Spleen (tissue), 11 donors: ENCODE data around the gene LYSMD3. TPM values are rescaled to one million over a fixed set of nuclear protein-coding genes. Genes with fewer than 3 reads are reported as not detected.

Experiments used
- DNase-seq: peaks from one replicate; pipeline ENCODE4 v3.0.0-alpha.2; 2020
- H3K27ac ChIP-seq, 8 donors: fragments of 200-600 bp; sonication (generic) in 7 of 8; 1 replicate in 4 of 8; 2 replicates in 4 of 8; pipeline versions ENCODE4 v1.5.0 to v1.8.0; 2016 to 2021; ENCODE audit warnings: inconsistent platforms in 4 of 8, mild to moderate bottlenecking in 4 of 8, moderate library complexity in 1 of 8
- H3K27me3 ChIP-seq, 7 donors: fragments of 200-600 bp; sonication (generic) in 6 of 7; replicated peaks in 1 of 7; 1 replicate in 4 of 7; 2 replicates in 3 of 7; pipeline versions ENCODE4 v1.5.0 to v1.8.0; 2016 to 2021; ENCODE audit warnings: inconsistent platforms in 3 of 7, mild to moderate bottlenecking in 1 of 7
- H3K36me3 ChIP-seq, 6 donors: fragments of 200-600 bp; sonication (generic) in 5 of 6; 1 replicate in 4 of 6; 2 replicates in 2 of 6; pipeline versions ENCODE4 v1.5.0 to v1.8.0; 2016 to 2021; ENCODE audit warnings: inconsistent platforms in 2 of 6
- H3K4me1 ChIP-seq, 6 donors: fragments of 200-600 bp; sonication (generic) in 5 of 6; 1 replicate in 3 of 6; 2 replicates in 3 of 6; pipeline versions ENCODE4 v1.5.0 to v1.8.0; 2016 to 2021; ENCODE audit warnings: inconsistent platforms in 3 of 6
- H3K4me3 ChIP-seq, 8 donors: fragments of 200-600 bp; sonication (generic) in 7 of 8; 1 replicate in 4 of 8; 2 replicates in 4 of 8; pipeline versions ENCODE4 v1.5.0 to v1.8.0; 2016 to 2021; ENCODE audit warnings: inconsistent platforms in 4 of 8, mild to moderate bottlenecking in 4 of 8, moderate library complexity in 2 of 8
- H3K9me3 ChIP-seq, 8 donors: fragments of 200-600 bp; sonication (generic) in 7 of 8; 1 replicate in 4 of 8; 2 replicates in 4 of 8; pipeline versions ENCODE4 v1.5.0 to v1.8.0; 2016 to 2021; ENCODE audit warnings: inconsistent platforms in 4 of 8
- POLR2A ChIP-seq, 3 donors: fragments of 450-650 bp; IDR thresholded peaks; one replicate each; pipeline ENCODE4 v1.5.1; 2017; ENCODE audit warnings: antibody characterized with exemption in 3 of 3, mild to moderate bottlenecking in 1 of 3
- POLR2AphosphoS5 ChIP-seq, 3 donors: sonication (generic); formaldehyde crosslinking; IDR thresholded peaks; one replicate each; pipeline ENCODE4 v1.5.1; 2017; ENCODE audit warnings: antibody characterized with exemption in 3 of 3
- WGBS, 5 donors: extraction: QIAGEN DNeasy Blood & Tissue Kit in 3 of 5; methylation state at CpG; one replicate each; pipeline versions ENCODE4 v1.1.5 to v1.1.7; 2013 to 2018; 5-methylcytosine and 5-hydroxymethylcytosine counted together
- intact Hi-C: fragments of 100-400 bp; cut with DNase I; formaldehyde crosslinking; loops from one replicate; pipeline ENCODE4 v1.15.0; 2023; ENCODE audit warnings: low total_unique reads
- polyA plus RNA-seq, 3 donors: library from polyadenylated mRNA; stranded (reverse); fragments of 200-250 nt; gene quantifications; one replicate each; pipeline ENCODE4 v1.2.1, GENCODE V29; 2013
- total RNA-seq, 7 donors: library from RNA; depleted of rRNA in 3 of 7; stranded (reverse); fragments of >200 nt in 3 of 7; fragmentation: NEBNext Ultra II Directional in 4 of 7; extraction: Animal tissue kit (Norgen Biotek cat#: 25700) in 4 of 7; gene quantifications; one replicate each; pipeline versions ENCODE4 v1.1.0 to v1.2.1, GENCODE V29; 2016 to 2021
- TF ChIP-seq, protein P1 (sequence below), 11 experiments: fragments of 200-600 bp in 7 of 11; fragments of 450-650 bp in 4 of 11; sonication (generic) in 4 of 11; IDR thresholded peaks in 8 of 11; conservative IDR thresholded peaks in 3 of 11; 1 replicate in 7 of 11; 2 replicates in 4 of 11; pipeline versions ENCODE4 v1.4.0 to v1.8.0; 2016 to 2021; ENCODE audit warnings: antibody characterized with exemption in 11 of 11, inconsistent platforms in 4 of 11, mild to moderate bottlenecking in 1 of 11
- donor health status: healthy with polysubstance abuse.
- donor health status: DM: no; HTN: no; CAD: no; lungs with moderate emphysema.
- donor health status: DM: no; HTN: no; CAD: no.
- donor health status: Bipolar disorder and iron deficiency.
- donor health status: healthy.
- donor health status: DM: no; HTN: no; CAD: no.
- donor health status: DM: yes; HTN: yes; CAD: no.

The LYSMD3 gene
- total and polyA plus RNA-seq, 10 donors: 5.1 to 27.4 (median 19.5) TPM

DNA sequence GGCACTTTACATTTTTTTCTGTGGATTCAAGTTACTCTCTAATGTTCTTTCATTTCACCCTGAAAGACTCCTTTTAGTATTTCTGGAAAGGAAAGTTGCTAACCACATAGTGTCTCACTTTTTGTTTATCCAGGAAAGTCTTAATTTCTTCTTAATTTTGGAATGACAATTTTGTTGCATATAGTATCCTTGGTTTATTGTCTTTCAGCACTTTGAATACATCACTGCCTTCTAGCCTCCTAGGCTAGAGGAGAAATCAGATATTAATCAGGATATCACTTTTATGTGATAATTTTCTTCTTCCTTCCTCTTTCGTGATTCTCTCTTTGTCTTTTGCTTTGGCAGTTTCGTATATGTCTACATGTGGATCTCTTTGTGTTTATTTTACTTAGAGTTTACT, 40.6 kb upstream of the LYSMD3 start:
- peaks cover 0 to 21% (median 2%) of the 10 kb centered on the region in 8 donors for H3K9me3 ChIP-seq
- H3K4me1 ChIP-seq: no peaks in the 10 kb centered on the region
- TF ChIP-seq, protein P1, sequence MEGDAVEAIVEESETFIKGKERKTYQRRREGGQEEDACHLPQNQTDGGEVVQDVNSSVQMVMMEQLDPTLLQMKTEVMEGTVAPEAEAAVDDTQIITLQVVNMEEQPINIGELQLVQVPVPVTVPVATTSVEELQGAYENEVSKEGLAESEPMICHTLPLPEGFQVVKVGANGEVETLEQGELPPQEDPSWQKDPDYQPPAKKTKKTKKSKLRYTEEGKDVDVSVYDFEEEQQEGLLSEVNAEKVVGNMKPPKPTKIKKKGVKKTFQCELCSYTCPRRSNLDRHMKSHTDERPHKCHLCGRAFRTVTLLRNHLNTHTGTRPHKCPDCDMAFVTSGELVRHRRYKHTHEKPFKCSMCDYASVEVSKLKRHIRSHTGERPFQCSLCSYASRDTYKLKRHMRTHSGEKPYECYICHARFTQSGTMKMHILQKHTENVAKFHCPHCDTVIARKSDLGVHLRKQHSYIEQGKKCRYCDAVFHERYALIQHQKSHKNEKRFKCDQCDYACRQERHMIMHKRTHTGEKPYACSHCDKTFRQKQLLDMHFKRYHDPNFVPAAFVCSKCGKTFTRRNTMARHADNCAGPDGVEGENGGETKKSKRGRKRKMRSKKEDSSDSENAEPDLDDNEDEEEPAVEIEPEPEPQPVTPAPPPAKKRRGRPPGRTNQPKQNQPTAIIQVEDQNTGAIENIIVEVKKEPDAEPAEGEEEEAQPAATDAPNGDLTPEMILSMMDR (IDR thresholded peaks at IDR 0.05 in 8 of 11, conservative IDR thresholded peaks at IDR 0.05 in 3 of 11): no peak
- no peak for TF ChIP-seq POLR2AphosphoS5 (IDR thresholded peaks at IDR 0.05)
- TF ChIP-seq POLR2A (IDR thresholded peaks at IDR 0.05): no peak
- WGBS, 5 donors: 58 to 81% (median 69%) methylated on average over 2 of the region's 2 CpGs
- no peak for DNase-seq
- H3K27ac ChIP-seq: no peak overlapping the region
- H3K4me3 ChIP-seq: no peak overlapping the region
- no peaks in the 10 kb centered on the region for H3K36me3 ChIP-seq
- intact Hi-C loops: no loop called here
- peaks cover 0 to 31% (median 0%) of the 10 kb centered on the region in 7 donors for H3K27me3 ChIP-seq

DNA sequence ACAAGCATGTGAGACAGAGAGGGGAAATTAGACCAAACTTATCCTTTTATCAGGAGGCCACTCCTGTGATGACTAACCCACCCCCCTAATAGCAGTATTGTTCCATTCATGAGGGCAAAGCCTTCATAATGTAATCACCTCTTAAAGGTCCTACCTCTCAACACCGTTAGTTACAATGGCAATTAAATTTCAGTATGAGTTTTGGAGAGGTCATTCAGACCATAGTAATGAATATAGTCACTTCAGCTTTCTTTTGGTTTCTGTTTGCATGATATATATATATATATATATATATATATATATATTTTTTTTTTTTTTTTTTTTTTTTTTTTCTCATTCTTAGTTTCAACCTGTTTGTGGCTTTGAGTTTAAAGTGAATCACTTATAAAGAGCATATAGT, 39.7 kb upstream of the LYSMD3 start:
- DNase-seq: no peak
- Histone ChIP-seq H3K36me3 (no peaks in the 10 kb centered on the region), H3K4me1 (no peaks in the 10 kb centered on the region), H3K9me3 (peaks cover 0 to 21% (median 2%) of the 10 kb centered on the region in 8 donors), H3K27me3 (peaks cover 0 to 31% (median 0%) of the 10 kb centered on the region in 7 donors), H3K27ac (no peak overlapping the region), H3K4me3 (no peak overlapping the region)
- 70 to 85% (median 83%) methylated on average over 1 of the region's 1 CpG for WGBS, 5 donors
- TF ChIP-seq, protein P1 (IDR thresholded peaks at IDR 0.05 in 8 of 11, conservative IDR thresholded peaks at IDR 0.05 in 3 of 11): no peak
- TF ChIP-seq POLR2A (IDR thresholded peaks at IDR 0.05): no peak
- TF ChIP-seq POLR2AphosphoS5 (IDR thresholded peaks at IDR 0.05): no peak
- intact Hi-C loops: no loop called here

DNA sequence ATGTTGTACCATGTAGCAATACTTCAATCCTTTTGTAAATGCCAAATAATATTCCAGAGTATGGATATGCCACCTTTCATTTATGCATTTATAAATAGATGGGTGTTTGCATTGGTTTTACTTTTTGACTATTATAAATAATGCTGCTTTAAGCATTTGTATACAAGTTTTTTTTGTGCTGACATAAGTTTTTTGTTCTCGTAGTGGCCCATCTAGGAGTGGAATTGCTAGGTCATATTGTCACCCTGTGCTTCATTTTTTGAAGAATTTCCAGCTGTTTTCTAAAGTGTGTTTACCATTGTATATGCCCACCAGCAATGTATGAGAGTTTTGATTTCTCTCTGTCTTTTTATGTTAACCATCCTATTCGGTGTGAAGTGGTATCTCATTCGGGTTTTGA, 36.1 kb upstream of the LYSMD3 start:
- 84 to 95% (median 89%) methylated on average over 3 of the region's 3 CpGs for WGBS, 5 donors
- Histone ChIP-seq H3K4me1 (no peaks in the 10 kb centered on the region), H3K36me3 (no peaks in the 10 kb centered on the region), H3K27me3 (peaks cover 0 to 36% (median 11%) of the 10 kb centered on the region in 7 donors), H3K4me3 (no peak overlapping the region), H3K27ac (no peak overlapping the region), H3K9me3 (peaks cover 0 to 12% (median 2%) of the 10 kb centered on the region in 8 donors)
- intact Hi-C loops: no loop called here
- no peak for DNase-seq
- TF ChIP-seq POLR2A (IDR thresholded peaks at IDR 0.05): no peak
- TF ChIP-seq POLR2AphosphoS5 (IDR thresholded peaks at IDR 0.05): no peak
- TF ChIP-seq, protein P1 (IDR thresholded peaks at IDR 0.05 in 8 of 11, conservative IDR thresholded peaks at IDR 0.05 in 3 of 11): no peak

DNA sequence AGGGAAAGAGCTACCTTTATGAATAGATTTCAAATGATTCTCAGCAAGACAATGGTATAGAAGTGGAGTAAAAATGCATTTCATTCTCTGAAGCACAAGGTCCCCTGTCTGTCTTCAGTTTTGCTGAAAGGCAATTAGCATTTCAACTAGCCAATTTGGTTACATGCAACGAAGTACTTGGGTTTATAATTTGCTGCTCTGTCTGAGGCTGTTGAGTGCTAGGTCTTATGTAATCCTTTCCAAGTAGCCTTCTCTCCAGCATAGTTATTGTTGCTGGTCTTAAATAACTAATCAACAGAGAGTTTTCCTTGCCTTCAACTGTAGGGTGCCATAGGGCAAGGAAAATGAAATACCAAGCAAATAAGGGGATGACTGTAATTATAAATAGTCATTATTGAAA, 33.7 kb upstream of the LYSMD3 start:
- H3K36me3 ChIP-seq: no peaks in the 10 kb centered on the region
- WGBS, 5 donors: 33 to 70% (median 64%) methylated on average over 1 of the region's 1 CpG
- no peak overlapping the region for H3K4me3 ChIP-seq
- H3K27ac ChIP-seq: no peak overlapping the region
- H3K4me1 ChIP-seq: peaks cover 6 to 14% (median 12%) of the 10 kb centered on the region in 6 donors
- no peak for DNase-seq
- intact Hi-C loops: no loop called here
- TF ChIP-seq POLR2AphosphoS5 (IDR thresholded peaks at IDR 0.05): no peak
- TF ChIP-seq, protein P1 (IDR thresholded peaks at IDR 0.05 in 8 of 11, conservative IDR thresholded peaks at IDR 0.05 in 3 of 11): no peak
- no peak for TF ChIP-seq POLR2A (IDR thresholded peaks at IDR 0.05)
- no peaks in the 10 kb centered on the region for H3K9me3 ChIP-seq
- peaks cover 0 to 52% (median 35%) of the 10 kb centered on the region in 7 donors for H3K27me3 ChIP-seq
